Measurements from ENCODE around the gene SPIB. TPM values are rescaled to one million over a fixed set of nuclear protein-coding genes. Genes with fewer than 3 reads are reported as not detected.

Gene SPIB
- total RNA-seq: 0.33 TPM

GRCh38 chr19:50418176-50419021 is at the start of gene SPIB:
SPIB (plus strand) TSS chr19:50418938; CDS start chr19:50418963, 25 bp downstream.

GRCh38 chr19:50376166-50377050 is 42.3 kb upstream of the SPIB start, which contains the start of gene NR1H2:
NR1H2 (plus strand) TSS chr19:50376457; CDS start chr19:50377606, 1,149 bp downstream.

GRCh38 chr19:50383852-50384684 is 34.7 kb upstream of the SPIB start, which contains the start of gene POLD1:
POLD1 (plus strand) TSS chr19:50384347; CDS start chr19:50398852, 14,505 bp downstream.

GRCh38 chr19:50432221-50433028 is 13.7 kb downstream of the SPIB start, which contains the start of gene MYBPC2:
MYBPC2 (plus strand) TSS chr19:50432892; CDS start chr19:50432954, 62 bp downstream.

GRCh38 chr19:50476224-50476906 is 57.6 kb downstream of the SPIB start, which contains the start of the genes EMC10 and GARIN5A:
EMC10 (plus strand) TSS chr19:50476507; CDS start chr19:50476545, 38 bp downstream.
GARIN5A (minus strand) TSS chr19:50476848; CDS start chr19:50476388, 460 bp downstream.

Other genes starting within 250 kb of the SPIB start
- 29.9 TPM for gene MYH14, start 215.3 kb upstream of the SPIB start, total RNA-seq
- gene KCNC3, start 89.6 kb upstream of the SPIB start, total RNA-seq: 4.7 TPM
- gene NAPSA, start 53.3 kb upstream of the SPIB start, total RNA-seq: 0.44 TPM
- gene NR1H2, start 42.5 kb upstream of the SPIB start, total RNA-seq: 31.7 TPM
- gene POLD1, start 34.6 kb upstream of the SPIB start, total RNA-seq: 24.5 TPM
- 1.2 TPM for gene MYBPC2, start 14.0 kb downstream of the SPIB start, total RNA-seq
- gene EMC10, start 57.6 kb downstream of the SPIB start, total RNA-seq: 88.8 TPM
- 0.55 TPM for gene GARIN5A, start 57.9 kb downstream of the SPIB start, total RNA-seq
- 8.0 TPM for gene JOSD2, start 92.3 kb downstream of the SPIB start, total RNA-seq
- not detected for gene ASPDH, start 95.0 kb downstream of the SPIB start, total RNA-seq
- gene LRRC4B, start 149.5 kb downstream of the SPIB start, total RNA-seq: 38.4 TPM
- 6.8 TPM for gene SYT3, start 220.9 kb downstream of the SPIB start, total RNA-seq
- gene C19orf81, start 230.5 kb downstream of the SPIB start, total RNA-seq: not detected